ENCODE data around the gene NIPBL.

- TF ChIP-seq GATA2 (IDR thresholded peaks at IDR 0.05; ENCODE audit: low read depth, low read length) (no peak), GATA3 (IDR thresholded peaks at IDR 0.05; ENCODE audit: low read depth, low read length) (no peak)
Measured at GRCh38 chr5:37088009-37088408, 211.4 kb downstream of the NIPBL start.

Measured in SH-SY5Y (cell line).